ENCODE measurements around the gene EMC1. TPM values are rescaled to one million over a fixed set of nuclear protein-coding genes. Genes with fewer than 3 reads are reported as not detected.
"Not testable (repeated sequence)": the region's sequence is repeated elsewhere in the genome, so short reads cannot be mapped to it uniquely, and the experiment has no call there.

EMC1 gene
- total RNA-seq, 4 donors from 2014 or later, result 32.8 to 54.1 (median 43.0) TPM

DNA sequence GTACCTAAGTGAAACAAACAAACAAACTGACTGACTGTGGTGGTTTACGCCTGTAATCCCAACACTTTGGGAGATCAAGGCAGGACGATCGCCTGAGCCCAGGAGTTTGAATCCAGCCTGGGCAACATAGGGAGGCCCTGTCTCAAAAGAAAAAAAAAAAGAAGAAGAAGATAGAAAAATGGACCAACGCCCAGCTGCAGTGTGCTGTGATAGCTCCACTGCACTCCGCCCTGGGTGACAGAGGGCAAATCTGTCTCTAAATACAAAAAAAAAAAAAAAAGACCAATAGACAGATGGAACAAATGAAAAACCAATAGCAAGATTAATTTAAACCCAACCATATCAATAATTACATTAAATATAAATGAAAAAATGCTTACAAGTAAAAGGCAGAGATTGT lies 23.3 kb upstream of the EMC1 start:
- WGBS, 2 donors, result 91% methylated on average over 5 of the region's 5 CpGs
- Histone ChIP-seq H3K4me3 (replicated peaks in 1 of 3) (no peak overlapping the region), H3K36me3 (no peaks in the 10 kb centered on the region), H3K9me3 (no peaks in the 10 kb centered on the region), H3K4me1 (no peaks in the 10 kb centered on the region), H3K27me3 (no peaks in the 10 kb centered on the region), H3K27ac (no peak overlapping the region)
- intact Hi-C loops (cut with DNase I), result no loop called here
- TF ChIP-seq, protein P1, sequence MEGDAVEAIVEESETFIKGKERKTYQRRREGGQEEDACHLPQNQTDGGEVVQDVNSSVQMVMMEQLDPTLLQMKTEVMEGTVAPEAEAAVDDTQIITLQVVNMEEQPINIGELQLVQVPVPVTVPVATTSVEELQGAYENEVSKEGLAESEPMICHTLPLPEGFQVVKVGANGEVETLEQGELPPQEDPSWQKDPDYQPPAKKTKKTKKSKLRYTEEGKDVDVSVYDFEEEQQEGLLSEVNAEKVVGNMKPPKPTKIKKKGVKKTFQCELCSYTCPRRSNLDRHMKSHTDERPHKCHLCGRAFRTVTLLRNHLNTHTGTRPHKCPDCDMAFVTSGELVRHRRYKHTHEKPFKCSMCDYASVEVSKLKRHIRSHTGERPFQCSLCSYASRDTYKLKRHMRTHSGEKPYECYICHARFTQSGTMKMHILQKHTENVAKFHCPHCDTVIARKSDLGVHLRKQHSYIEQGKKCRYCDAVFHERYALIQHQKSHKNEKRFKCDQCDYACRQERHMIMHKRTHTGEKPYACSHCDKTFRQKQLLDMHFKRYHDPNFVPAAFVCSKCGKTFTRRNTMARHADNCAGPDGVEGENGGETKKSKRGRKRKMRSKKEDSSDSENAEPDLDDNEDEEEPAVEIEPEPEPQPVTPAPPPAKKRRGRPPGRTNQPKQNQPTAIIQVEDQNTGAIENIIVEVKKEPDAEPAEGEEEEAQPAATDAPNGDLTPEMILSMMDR (IDR thresholded peaks at IDR 0.05), result no peak
- no peak for TF ChIP-seq POLR2A (IDR thresholded peaks at IDR 0.05)
- no peak for DNase-seq

DNA sequence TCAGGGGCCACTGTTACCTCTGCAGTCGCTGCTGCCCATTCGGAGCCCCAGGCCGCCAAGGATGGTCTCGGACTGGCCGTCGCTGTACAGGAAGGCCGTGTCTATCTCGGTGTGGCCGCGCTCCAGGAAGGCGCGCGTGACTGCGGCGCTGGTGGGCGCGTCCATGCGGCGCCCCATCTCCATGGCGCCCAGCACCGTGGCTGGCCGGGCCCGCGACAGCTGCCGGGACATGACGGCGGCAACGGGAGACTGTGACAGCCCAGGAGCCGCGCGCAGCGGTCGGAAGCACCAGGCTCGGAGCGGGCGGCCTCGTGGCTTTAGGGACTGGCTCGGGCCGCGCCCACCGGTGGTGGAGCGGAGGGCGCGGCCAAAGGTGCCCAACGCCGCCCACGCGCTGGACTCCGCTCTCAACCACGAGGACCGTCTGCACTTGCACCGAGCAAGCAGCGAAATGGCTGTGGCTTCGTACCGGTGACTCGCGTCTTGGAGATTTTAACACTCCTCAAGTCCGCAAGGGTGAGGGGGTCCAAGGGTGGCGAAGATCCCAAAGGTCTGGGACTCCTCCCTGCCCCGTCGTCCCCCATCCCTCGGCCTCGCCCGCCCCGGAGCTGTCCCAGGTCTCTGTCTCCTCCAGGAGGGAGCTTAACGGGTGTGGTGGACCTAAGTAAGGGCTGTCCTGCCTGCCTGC lies 22.7 kb upstream of the EMC1 start:
- H3K27me3 ChIP-seq; H3K9me3 ChIP-seq; H3K27ac ChIP-seq; H3K36me3 ChIP-seq; intact Hi-C loops (cut with DNase I); H3K4me1 ChIP-seq; H3K4me3 ChIP-seq (replicated peaks in 1 of 3): not testable (repeated sequence)
- 11 to 13% methylated on average over 11 to 20 of the region's 66 CpGs for WGBS, 2 donors
- DNase-seq, result peak; percentile 45 to 48

DNA sequence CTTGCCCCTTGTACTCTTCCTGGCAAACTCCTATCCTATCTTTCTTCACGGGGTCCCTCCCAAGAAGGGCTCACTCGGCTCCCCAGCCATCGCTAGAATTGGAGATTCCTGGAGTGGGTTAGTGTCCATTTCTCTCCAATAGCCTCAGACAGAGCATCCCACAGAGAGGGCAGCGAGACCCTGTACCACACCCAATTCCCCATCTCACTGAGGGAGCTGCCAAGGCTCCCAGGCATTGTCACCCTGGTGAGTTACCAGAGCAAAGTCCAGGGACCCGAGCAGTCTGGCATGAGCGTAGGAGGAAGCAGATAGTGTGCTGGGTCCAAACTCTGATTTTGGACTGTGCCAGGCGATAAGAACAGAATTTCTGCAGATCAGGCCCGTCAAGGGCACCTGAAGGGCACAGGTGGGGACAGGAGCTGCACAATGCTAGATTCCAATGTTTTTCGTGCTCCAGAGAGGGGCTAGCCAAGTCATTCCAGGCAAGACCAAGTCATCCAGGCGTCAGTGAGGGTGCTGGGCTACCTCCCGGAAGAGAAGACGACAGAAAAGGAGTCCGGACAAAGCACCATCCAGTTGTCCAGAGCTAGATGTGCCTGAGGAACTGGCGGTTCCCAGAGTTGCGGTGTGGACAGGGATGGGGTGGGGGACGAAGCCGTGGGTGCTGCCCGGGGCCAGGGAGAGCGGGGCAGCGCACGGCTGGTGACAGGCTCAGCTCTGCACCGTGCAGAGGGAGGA lies 22.0 kb upstream of the EMC1 start:
- 82 to 87% methylated on average over 22 of the region's 22 CpGs for WGBS, 2 donors
- Histone ChIP-seq H3K36me3 (no peaks in the 10 kb centered on the region), H3K4me1 (no peaks in the 10 kb centered on the region), H3K27ac (no peak overlapping the region), H3K9me3 (no peaks in the 10 kb centered on the region), H3K27me3 (no peaks in the 10 kb centered on the region), H3K4me3 (replicated peaks in 1 of 3) (no peak overlapping the region)
- TF ChIP-seq, protein P1 (IDR thresholded peaks at IDR 0.05), result no peak
- TF ChIP-seq POLR2A (IDR thresholded peaks at IDR 0.05), result no peak
- intact Hi-C loops (cut with DNase I), result no loop called here
- DNase-seq, result no peak

DNA sequence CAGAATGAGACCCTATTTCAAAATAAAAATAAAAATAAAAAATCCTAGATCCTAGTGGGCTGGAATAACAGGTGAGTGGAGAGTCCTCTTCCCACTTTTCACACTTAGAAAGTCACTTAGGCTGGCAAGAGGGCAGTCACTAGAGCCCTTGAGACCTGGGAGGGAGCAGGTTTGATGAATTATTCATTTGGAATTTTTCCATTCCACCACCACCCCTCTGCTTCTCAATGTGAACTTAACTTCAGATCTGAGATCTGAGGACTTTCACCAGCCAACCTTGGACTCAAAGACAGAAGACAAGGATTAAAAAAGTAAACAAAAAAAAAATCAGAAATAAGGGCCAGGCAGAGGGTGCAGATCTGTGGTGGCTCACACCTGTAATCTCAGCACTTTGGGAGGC lies 20.7 kb upstream of the EMC1 start:
- Histone ChIP-seq H3K36me3 (no peaks in the 10 kb centered on the region), H3K4me3 (replicated peaks in 1 of 3) (no peak overlapping the region), H3K9me3 (no peaks in the 10 kb centered on the region), H3K4me1 (no peaks in the 10 kb centered on the region), H3K27ac (no peak overlapping the region), H3K27me3 (no peaks in the 10 kb centered on the region)
- no peak for DNase-seq
- no peak for TF ChIP-seq POLR2A (IDR thresholded peaks at IDR 0.05)
- TF ChIP-seq, protein P1 (IDR thresholded peaks at IDR 0.05), result no peak
- intact Hi-C loops (cut with DNase I), result no loop called here

DNA sequence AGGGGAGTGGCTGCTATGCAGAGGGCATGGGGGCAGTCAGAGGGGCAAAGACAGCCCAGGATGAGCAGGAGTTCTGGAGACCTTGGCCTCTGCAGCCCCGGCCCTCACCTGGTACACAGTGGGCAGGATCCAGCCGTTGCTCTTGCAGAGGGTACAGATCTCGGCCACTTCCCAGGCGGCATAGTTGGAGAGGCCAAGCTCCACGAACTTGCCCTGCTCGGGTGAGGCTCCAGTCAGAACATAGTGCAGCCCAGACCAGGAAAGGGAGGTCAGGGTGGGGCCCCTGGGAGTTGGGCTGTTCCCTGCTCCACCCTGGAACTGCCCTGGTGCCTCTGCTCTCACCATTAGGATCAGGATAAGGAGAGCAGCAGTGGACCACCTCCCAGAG lies 19.0 kb upstream of the EMC1 start:
- H3K27ac ChIP-seq; H3K4me1 ChIP-seq; H3K4me3 ChIP-seq (replicated peaks in 1 of 3); H3K36me3 ChIP-seq; intact Hi-C loops (cut with DNase I); DNase-seq; H3K9me3 ChIP-seq; H3K27me3 ChIP-seq: not testable (repeated sequence)
- 85 to 100% methylated on average over 2 to 4 of the region's 6 CpGs for WGBS, 2 donors

DNA sequence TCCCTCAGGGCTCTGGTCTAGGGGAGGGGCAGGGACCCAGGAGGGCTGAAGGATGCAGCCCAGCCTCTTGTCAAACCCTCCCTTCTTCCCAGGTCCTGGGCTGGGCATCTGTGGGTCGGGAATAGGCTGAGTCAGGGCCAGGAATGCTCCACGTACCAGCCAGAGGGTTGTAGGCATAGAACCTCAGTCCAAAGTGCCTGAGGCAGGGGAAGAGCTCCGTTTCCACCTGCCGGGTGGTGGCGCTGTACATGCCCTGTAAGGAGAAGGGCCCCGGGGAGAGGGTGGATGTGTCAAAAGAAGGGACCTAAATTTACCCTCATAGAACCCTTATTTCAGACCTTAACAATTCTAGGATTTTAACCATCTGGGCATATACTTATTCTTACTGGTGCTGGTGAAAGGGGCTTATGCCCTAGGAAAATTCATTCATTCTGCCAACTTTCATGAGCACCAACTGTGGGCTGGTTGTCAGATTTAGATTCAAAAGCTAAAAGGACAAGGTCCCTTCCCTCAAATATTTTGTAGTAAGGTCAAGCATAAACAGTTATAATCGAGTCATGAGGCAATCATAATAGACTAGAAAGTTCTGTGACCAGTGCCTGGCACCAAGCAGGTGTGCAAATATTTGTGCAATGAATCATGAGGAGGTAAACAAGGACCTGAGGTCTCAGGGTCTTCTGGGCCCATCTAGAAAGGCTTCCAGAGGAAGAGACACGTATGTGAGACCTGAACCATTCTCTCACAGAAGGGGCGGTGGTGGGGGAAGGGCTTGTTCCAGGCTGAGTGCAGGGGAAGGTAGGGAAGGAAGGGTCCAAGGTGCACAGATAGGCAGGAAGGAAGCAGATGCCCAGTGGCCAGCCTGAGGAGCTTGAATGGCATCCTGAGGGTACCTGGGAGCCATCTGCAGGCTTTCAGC lies 18.4 kb upstream of the EMC1 start:
- DNase-seq; H3K27me3 ChIP-seq; H3K4me3 ChIP-seq (replicated peaks in 1 of 3); H3K27ac ChIP-seq; H3K9me3 ChIP-seq; H3K36me3 ChIP-seq; H3K4me1 ChIP-seq; intact Hi-C loops (cut with DNase I): not testable (repeated sequence)
- WGBS, 2 donors, result 81 to 85% methylated on average over 8 to 9 of the region's 9 CpGs

Measured in thyroid gland (tissue), 4 donors.